Parathyroid adenoma (tissue), 2 donors: ENCODE data around the gene CCDC137.
"Not testable (repeated sequence)": the region's sequence is repeated elsewhere in the genome, so short reads cannot be mapped to it uniquely, and the experiment has no call there.

Experiments
- H2AFZ ChIP-seq: fragments of 300-600 bp; sonication (generic); one replicate; pipeline ENCODE4 v1.7.0; 2017; ENCODE audit warnings: antibody characterized with exemption, mild to moderate bottlenecking
- H3K27ac ChIP-seq: fragments of 300-600 bp; sonication (generic); one replicate; pipeline ENCODE4 v1.7.0; 2017
- H3K27me3 ChIP-seq: fragments of 300-600 bp; sonication (generic); one replicate; pipeline ENCODE4 v1.7.0; 2017; ENCODE audit warnings: low read length; ENCODE audit not compliant: control insufficient read depth, insufficient read depth
- H3K36me3 ChIP-seq: fragments of 300-600 bp; sonication (generic); one replicate; pipeline ENCODE4 v1.7.0; 2017; ENCODE audit warnings: low read length; ENCODE audit not compliant: control insufficient read depth, insufficient read depth
- H3K4me1 ChIP-seq: fragments of 300-600 bp; sonication (generic); one replicate; pipeline ENCODE4 v1.7.0; 2017; ENCODE audit warnings: control low read depth
- H3K4me2 ChIP-seq: fragments of 300-600 bp; sonication (generic); one replicate; pipeline ENCODE4 v1.7.0; 2017; ENCODE audit warnings: low read length
- H3K4me3 ChIP-seq: fragments of 300-600 bp; sonication (generic); one replicate; pipeline ENCODE4 v1.7.0; 2017; ENCODE audit warnings: low read depth, low read length
- H3K79me2 ChIP-seq: fragments of 300-600 bp; sonication (generic); one replicate; pipeline ENCODE4 v1.7.0; 2017; ENCODE audit warnings: control low read depth
- H3K9ac ChIP-seq: fragments of 300-600 bp; sonication (generic); one replicate; pipeline ENCODE4 v1.7.0; 2017; ENCODE audit warnings: mild to moderate bottlenecking
- H3K9me3 ChIP-seq: fragments of 300-600 bp; sonication (generic); one replicate; pipeline ENCODE4 v1.7.0; 2017; ENCODE audit warnings: low read length; ENCODE audit not compliant: control insufficient read depth
- TF ChIP-seq, protein P1 (sequence below): fragments of 300-600 bp; sonication (generic); IDR thresholded peaks from one replicate; pipeline ENCODE4 v1.7.0; 2017; ENCODE audit warnings: antibody characterized with exemption, mild to moderate bottlenecking
- donor health status: primary hyperparathyroidism.

CCDC137 gene

DNA sequence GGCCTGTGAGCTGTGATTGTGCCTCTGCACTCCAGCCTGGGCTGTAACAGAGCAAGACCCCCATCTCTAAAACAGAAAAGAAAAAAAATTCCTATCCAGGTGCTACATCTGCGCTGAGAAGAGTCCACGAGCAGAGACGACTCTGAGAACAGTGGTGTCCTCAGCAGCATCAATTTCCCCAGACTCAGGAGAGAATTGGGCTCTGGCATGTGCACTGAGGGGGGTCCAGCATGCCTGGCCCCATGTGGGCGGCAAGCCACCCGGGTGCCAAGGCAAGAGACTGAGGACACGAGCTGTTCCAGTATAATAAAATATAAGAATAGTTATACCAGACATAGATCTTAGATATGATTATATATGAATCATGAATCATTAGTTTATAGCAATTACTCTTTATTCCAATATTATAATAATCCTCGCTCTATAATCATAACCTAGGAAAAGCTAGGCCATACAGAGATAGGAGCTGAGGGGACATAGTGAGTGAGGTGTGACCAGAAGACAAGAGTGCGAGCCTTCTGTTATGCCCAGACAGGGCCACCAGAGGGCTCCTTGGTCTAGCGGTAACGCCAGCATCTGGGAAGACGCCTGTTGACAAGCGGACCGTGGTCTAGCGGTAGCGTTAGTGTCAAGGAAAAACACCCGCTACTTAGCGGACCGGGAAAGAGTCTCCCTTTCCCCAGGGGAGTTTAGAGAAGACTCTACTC, 9.1 kb downstream of the CCDC137 start:
- H3K4me3 ChIP-seq, H3K9ac ChIP-seq: not testable (repeated sequence)

DNA sequence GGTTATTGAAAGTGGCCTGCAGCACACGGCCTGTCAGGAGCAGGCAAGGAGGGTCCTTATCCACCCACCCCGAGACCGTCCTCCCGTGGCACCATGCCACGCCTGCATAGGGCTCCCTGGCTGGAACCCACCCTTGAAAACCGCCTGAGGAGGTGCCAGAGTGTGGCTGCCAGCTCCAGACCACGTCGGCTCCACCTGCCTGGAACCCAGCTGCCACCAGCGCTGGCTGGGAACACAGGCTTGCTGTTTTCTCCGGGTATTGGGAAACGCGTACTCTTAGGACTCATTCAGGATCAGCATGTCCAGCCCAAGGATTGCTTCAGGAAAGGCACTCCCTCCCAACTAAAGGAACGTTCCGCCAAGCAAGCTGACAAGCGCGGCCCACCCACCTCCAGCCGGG, 10.4 kb downstream of the CCDC137 start:
- Histone ChIP-seq H3K9ac (no peak overlapping the region), H3K4me3 (no peak overlapping the region), H3K36me3 (no peaks in the 10 kb centered on the region), H3K27me3 (no peaks in the 10 kb centered on the region), H3K4me1 (no peaks in the 10 kb centered on the region), H3K79me2 (peaks cover 2% of the 10 kb centered on the region), H3K4me2 (no peak overlapping the region), H2AFZ (no peak overlapping the region), H3K27ac (no peak overlapping the region), H3K9me3 (no peaks in the 10 kb centered on the region)
- TF ChIP-seq, protein P1, sequence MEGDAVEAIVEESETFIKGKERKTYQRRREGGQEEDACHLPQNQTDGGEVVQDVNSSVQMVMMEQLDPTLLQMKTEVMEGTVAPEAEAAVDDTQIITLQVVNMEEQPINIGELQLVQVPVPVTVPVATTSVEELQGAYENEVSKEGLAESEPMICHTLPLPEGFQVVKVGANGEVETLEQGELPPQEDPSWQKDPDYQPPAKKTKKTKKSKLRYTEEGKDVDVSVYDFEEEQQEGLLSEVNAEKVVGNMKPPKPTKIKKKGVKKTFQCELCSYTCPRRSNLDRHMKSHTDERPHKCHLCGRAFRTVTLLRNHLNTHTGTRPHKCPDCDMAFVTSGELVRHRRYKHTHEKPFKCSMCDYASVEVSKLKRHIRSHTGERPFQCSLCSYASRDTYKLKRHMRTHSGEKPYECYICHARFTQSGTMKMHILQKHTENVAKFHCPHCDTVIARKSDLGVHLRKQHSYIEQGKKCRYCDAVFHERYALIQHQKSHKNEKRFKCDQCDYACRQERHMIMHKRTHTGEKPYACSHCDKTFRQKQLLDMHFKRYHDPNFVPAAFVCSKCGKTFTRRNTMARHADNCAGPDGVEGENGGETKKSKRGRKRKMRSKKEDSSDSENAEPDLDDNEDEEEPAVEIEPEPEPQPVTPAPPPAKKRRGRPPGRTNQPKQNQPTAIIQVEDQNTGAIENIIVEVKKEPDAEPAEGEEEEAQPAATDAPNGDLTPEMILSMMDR, result no peak

More for the DNA sequence above, 9.1 kb downstream of the CCDC137 start:
- H3K27me3 ChIP-seq, H3K9me3 ChIP-seq, H3K36me3 ChIP-seq, H3K4me2 ChIP-seq, H2AFZ ChIP-seq, H3K27ac ChIP-seq, H3K4me1 ChIP-seq, H3K79me2 ChIP-seq: not testable (repeated sequence)
- TF ChIP-seq, protein P1, result peak; percentile 70

DNA sequence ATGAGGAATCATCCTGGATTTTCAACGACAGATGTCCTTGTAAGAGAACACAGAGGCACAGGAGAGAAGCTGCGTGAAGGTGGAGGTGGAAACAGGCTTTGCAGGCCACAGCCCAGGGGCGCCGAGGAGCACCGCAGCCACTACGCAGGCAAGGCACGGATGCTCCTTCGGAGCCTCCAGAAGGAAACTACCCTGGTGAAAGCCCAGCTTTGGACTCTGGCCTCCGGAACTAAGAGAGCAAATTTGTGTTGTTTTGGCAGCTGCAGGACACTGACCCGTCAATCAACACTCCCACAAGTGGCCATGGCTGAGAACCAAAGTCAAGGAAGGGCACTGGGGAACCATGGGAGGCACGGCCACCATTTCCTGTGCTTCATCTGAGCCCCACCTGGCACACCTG, 13.6 kb downstream of the CCDC137 start:
- Histone ChIP-seq H3K27me3 (no peaks in the 10 kb centered on the region), H3K36me3 (no peaks in the 10 kb centered on the region), H3K27ac (no peak overlapping the region), H3K79me2 (peaks cover 18% of the 10 kb centered on the region), H3K4me2 (no peak overlapping the region), H3K9me3 (no peaks in the 10 kb centered on the region), H2AFZ (no peak overlapping the region), H3K9ac (no peak overlapping the region), H3K4me1 (peaks cover 7% of the 10 kb centered on the region), H3K4me3 (no peak overlapping the region)
- TF ChIP-seq, protein P1, result no peak

DNA sequence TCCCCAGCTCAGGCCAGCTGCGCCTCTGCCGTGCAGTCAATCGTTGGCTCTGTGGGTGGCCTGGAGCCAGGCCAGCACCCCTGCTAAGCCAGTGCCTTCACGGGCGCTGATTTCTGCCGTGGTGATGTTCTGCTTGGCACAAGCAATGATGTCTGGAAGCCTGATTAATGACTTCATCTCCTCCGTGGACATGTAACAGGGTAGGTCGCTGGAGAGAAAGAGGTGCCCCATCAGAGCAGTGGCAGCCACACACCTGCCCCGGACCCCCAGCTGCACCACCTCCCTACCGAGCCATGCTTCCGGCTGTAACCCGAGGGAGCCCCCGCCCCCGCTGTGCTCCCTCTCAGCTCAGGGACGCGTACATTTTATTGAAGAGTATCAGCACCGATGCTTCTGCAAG, 15.1 kb downstream of the CCDC137 start:
- no peak overlapping the region for H3K27ac ChIP-seq
- H3K9me3 ChIP-seq, result no peaks in the 10 kb centered on the region
- no peak overlapping the region for H3K4me3 ChIP-seq
- no peak overlapping the region for H3K4me2 ChIP-seq
- no peak overlapping the region for H2AFZ ChIP-seq
- H3K9ac ChIP-seq, result no peak overlapping the region
- TF ChIP-seq, protein P1, result no peak
- peaks cover 31% of the 10 kb centered on the region for H3K79me2 ChIP-seq
- H3K4me1 ChIP-seq, result peaks cover 11% of the 10 kb centered on the region
- H3K36me3 ChIP-seq, result no peaks in the 10 kb centered on the region
- H3K27me3 ChIP-seq, result no peaks in the 10 kb centered on the region
